ENCODE results near the gene ZNF223. TPM values are rescaled to one million over a fixed set of nuclear protein-coding genes. Genes with fewer than 3 reads are reported as not detected.

Gene ZNF223
- total RNA-seq, 3 donors from 2014 or later (not counting 1 experiment from before 2014, with no cell fraction given): 0.94 to 3.3 (median 2.9) TPM

GRCh38 chr19:44019498-44019897 lies 32.3 kb upstream of the ZNF223 start:
- Histone ChIP-seq H3K4me1 (ENCODE audit: control insufficient read depth, insufficient read depth, low read length) (no peaks in the 10 kb centered on the region), H3K27me3 (ENCODE audit: control insufficient read depth, insufficient read depth, low read length) (peaks cover 6% of the 10 kb centered on the region), H3K4me3 (ENCODE audit: low read length) (no peak overlapping the region), H3K36me3 (ENCODE audit: control insufficient read depth, insufficient read depth, low read length) (no peaks in the 10 kb centered on the region), H3K27ac (ENCODE audit: low read length) (no peak overlapping the region), H3K9me3 (ENCODE audit: control insufficient read depth, insufficient read depth, low read length) (peaks cover 4% of the 10 kb centered on the region)
- intact Hi-C loops (cut with micrococcal nuclease): no loop called here
- H3K4me3 Mint-ChIP-seq: no peak overlapping the region
- DNase-seq: no peak
- H3K27me3 Mint-ChIP-seq (ENCODE audit: low read depth in 2 of 2): peaks cover 31 to 47% of the 10 kb centered on the region in 2 donors
- 44% methylated on average over 1 of the region's 2 CpGs for WGBS (ENCODE audit: insufficient coverage)
- peaks cover 2 to 3% of the 10 kb centered on the region in 2 donors for H3K9me3 Mint-ChIP-seq
- H3K4me1 Mint-ChIP-seq: peaks cover 0 to under 1% of the 10 kb centered on the region in 2 donors
- peaks cover 14% of the 10 kb centered on the region for H3K36me3 Mint-ChIP-seq
- ATAC-seq: no peak
- no peak overlapping the region for H3K27ac Mint-ChIP-seq
- no peak for TF ChIP-seq CTCF (IDR thresholded peaks at IDR 0.05)

DNA sequence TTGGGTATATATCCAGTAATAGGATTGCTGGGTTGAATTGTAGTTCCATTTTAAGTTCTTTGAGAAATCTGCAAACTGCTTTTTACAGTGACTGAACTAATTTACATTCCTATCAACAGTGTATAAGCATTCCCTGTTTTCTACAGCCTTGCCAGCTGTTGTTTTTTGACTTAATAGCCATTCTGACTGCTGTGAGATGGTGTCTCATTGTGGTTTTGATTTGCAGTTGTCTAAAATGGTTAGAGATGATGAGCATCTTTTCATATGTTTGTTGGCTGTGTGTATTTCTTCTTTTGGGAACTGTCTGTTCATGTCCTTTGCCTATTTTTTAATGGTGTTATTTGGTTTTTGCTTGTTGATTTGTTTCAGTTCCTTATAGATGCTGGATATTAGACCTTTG lies 30.6 kb upstream of the ZNF223 start:
- no peak for TF ChIP-seq CTCF (IDR thresholded peaks at IDR 0.05)
- peaks cover 31 to 47% of the 10 kb centered on the region in 2 donors for H3K27me3 Mint-ChIP-seq (ENCODE audit: low read depth in 2 of 2)
- peaks cover 2 to 3% of the 10 kb centered on the region in 2 donors for H3K9me3 Mint-ChIP-seq
- peaks cover 14% of the 10 kb centered on the region for H3K36me3 Mint-ChIP-seq
- Histone ChIP-seq H3K9me3 (ENCODE audit: control insufficient read depth, insufficient read depth, low read length) (peaks cover 3% of the 10 kb centered on the region), H3K4me1 (ENCODE audit: control insufficient read depth, insufficient read depth, low read length) (peaks cover 13% of the 10 kb centered on the region), H3K4me3 (ENCODE audit: low read length) (no peak overlapping the region), H3K27ac (ENCODE audit: low read length) (no peak overlapping the region), H3K36me3 (ENCODE audit: control insufficient read depth, insufficient read depth, low read length) (no peaks in the 10 kb centered on the region), H3K27me3 (ENCODE audit: control insufficient read depth, insufficient read depth, low read length) (peaks cover 6% of the 10 kb centered on the region)
- H3K27ac Mint-ChIP-seq: no peak overlapping the region
- DNase-seq (no peak), ATAC-seq (no peak)
- no peak overlapping the region for H3K4me3 Mint-ChIP-seq
- peaks cover 17 to 18% of the 10 kb centered on the region in 2 donors for H3K4me1 Mint-ChIP-seq
- intact Hi-C loops (cut with micrococcal nuclease): no loop called here

GRCh38 chr19:44024900-44025216 lies 27.0 kb upstream of the ZNF223 start:
- H3K27ac Mint-ChIP-seq: peak overlapping the region; percentile 88 to 98
- Histone ChIP-seq H3K4me1 (ENCODE audit: control insufficient read depth, insufficient read depth, low read length) (peaks cover 13% of the 10 kb centered on the region), H3K36me3 (ENCODE audit: control insufficient read depth, insufficient read depth, low read length) (peaks cover 24% of the 10 kb centered on the region), H3K4me3 (ENCODE audit: low read length) (peak overlapping the region; percentile 68), H3K9me3 (ENCODE audit: control insufficient read depth, insufficient read depth, low read length) (peaks cover 2% of the 10 kb centered on the region), H3K27ac (ENCODE audit: low read length) (no peak overlapping the region), H3K27me3 (ENCODE audit: control insufficient read depth, insufficient read depth, low read length) (peaks cover 3% of the 10 kb centered on the region)
- peaks cover 20 to 33% of the 10 kb centered on the region in 2 donors for H3K27me3 Mint-ChIP-seq (ENCODE audit: low read depth in 2 of 2)
- H3K4me3 Mint-ChIP-seq: peak overlapping the region; percentile 99
- H3K36me3 Mint-ChIP-seq: peaks cover 28% of the 10 kb centered on the region
- TF ChIP-seq CTCF (IDR thresholded peaks at IDR 0.05): no peak
- ATAC-seq (no peak), DNase-seq (no peak)
- intact Hi-C loops (cut with micrococcal nuclease): loop anchor here (1.0 to 2.0 kb wide), 2 partner anchors 23 to 70 kb away; partner anchors contain the start of genes ZNF224 and ZNF230
- H3K9me3 Mint-ChIP-seq: peaks cover 10 to 16% of the 10 kb centered on the region in 2 donors
- peaks cover 24 to 28% of the 10 kb centered on the region in 2 donors for H3K4me1 Mint-ChIP-seq
- WGBS (ENCODE audit: insufficient coverage): 53% methylated on average over 4 of the region's 4 CpGs

Measured in natural killer cell (primary cell).